Mucosa of descending colon (tissue), 3 donors: ENCODE data around the gene SCML1. TPM values are rescaled to one million over a fixed set of nuclear protein-coding genes. Genes with fewer than 3 reads are reported as not detected.

ENCODE experiments used
- ATAC-seq: fragments of 200-7000 bp; cut with Tn5 transposase; one replicate; pipeline ENCODE4 v1.9.1; 2020; ENCODE audit warnings: mild to moderate bottlenecking, moderate library complexity
- DNase-seq, 3 donors: peaks; one replicate each; pipeline ENCODE4 v3.0.0-alpha.2; 2020
- H3K36me3 ChIP-seq: fragments of 200-600 bp; one replicate; pipeline ENCODE4 v1.8.0; 2021; ENCODE audit warnings: low read depth, mild to moderate bottlenecking
- H3K4me1 ChIP-seq: fragments of 200-600 bp; one replicate; pipeline ENCODE4 v1.8.0; 2021; ENCODE audit warnings: low read depth, mild to moderate bottlenecking
- H3K4me3 ChIP-seq: fragments of 200-600 bp; one replicate; pipeline ENCODE4 v1.8.0; 2021; ENCODE audit warnings: mild to moderate bottlenecking
- H3K9me3 ChIP-seq: fragments of 200-600 bp; one replicate; pipeline ENCODE4 v1.8.0; 2021; ENCODE audit warnings: mild to moderate bottlenecking
- intact Hi-C, 2 donors: fragments of 100-400 bp; cut with DNase I in 1 of 2; cut with micrococcal nuclease in 1 of 2; formaldehyde crosslinking; loops; one replicate each; pipeline versions ENCODE4 v1.11.0 to v1.11.1; 2022; cut with DNase I, micrococcal nuclease
- total RNA-seq, 3 donors: library from RNA; stranded (reverse); fragmentation: NEBNext Ultra II Directional in 2 of 3; extraction: Animal tissue kit (Norgen Biotek cat#: 25700) in 2 of 3; gene quantifications; one replicate each; pipeline versions ENCODE4 v1.2.1 to v1.2.4, GENCODE V29; 2021 to 2023
- TF ChIP-seq, protein P1 (sequence below): fragments of 200-600 bp; IDR thresholded peaks from one replicate; pipeline ENCODE4 v1.8.0; 2022; ENCODE audit warnings: antibody characterized with exemption, mild to moderate bottlenecking
- donor health status: DM: no; HTN: no; CAD: no; lungs with moderate emphysema.
- donor health status: DM: no; HTN: no; CAD: no.
- donor health status: DM: no; HTN: yes; CAD: no.

SCML1 gene
- total RNA-seq, 3 donors from 2014 or later: 9.9 to 12.9 (median 11.5) TPM

DNA sequence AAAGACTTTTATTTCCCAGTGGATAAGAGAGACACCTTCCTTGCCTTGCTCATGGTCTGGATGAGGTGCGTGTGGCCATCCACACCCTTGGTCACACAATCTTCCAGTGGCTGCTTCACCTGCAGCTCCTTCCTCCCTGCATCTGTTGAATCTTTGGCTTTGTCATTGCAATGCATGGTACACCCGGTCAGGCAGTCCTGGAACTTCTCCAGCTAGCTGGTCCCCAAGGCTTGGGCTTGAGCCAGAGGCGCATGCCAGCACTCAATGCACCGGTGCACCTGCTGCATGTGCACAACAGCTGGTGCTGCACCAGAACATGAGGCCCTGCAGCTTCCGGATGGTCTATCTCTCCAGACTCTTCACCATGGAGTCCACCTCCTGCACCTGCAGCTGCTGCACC, 31.7 kb downstream of the SCML1 start:
- no peak for DNase-seq
- H3K36me3 ChIP-seq: no peaks in the 10 kb centered on the region
- no peaks in the 10 kb centered on the region for H3K4me1 ChIP-seq
- H3K4me3 ChIP-seq: no peak overlapping the region
- no peak for ATAC-seq
- no peaks in the 10 kb centered on the region for H3K9me3 ChIP-seq
- TF ChIP-seq, protein P1, sequence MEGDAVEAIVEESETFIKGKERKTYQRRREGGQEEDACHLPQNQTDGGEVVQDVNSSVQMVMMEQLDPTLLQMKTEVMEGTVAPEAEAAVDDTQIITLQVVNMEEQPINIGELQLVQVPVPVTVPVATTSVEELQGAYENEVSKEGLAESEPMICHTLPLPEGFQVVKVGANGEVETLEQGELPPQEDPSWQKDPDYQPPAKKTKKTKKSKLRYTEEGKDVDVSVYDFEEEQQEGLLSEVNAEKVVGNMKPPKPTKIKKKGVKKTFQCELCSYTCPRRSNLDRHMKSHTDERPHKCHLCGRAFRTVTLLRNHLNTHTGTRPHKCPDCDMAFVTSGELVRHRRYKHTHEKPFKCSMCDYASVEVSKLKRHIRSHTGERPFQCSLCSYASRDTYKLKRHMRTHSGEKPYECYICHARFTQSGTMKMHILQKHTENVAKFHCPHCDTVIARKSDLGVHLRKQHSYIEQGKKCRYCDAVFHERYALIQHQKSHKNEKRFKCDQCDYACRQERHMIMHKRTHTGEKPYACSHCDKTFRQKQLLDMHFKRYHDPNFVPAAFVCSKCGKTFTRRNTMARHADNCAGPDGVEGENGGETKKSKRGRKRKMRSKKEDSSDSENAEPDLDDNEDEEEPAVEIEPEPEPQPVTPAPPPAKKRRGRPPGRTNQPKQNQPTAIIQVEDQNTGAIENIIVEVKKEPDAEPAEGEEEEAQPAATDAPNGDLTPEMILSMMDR: no peak
- intact Hi-C loops: no loop called here

- TF ChIP-seq, protein P1: no peak
- intact Hi-C loops: no loop called here
Observed at GRCh38 chrX:17769701-17770269, 32.5 kb downstream of the SCML1 start.

GRCh38 chrX:17773221-17773876, 36.1 kb downstream of the SCML1 start:
- TF ChIP-seq, protein P1: no peak
- intact Hi-C loops: no loop called here
- H3K9me3 ChIP-seq: no peaks in the 10 kb centered on the region
- ATAC-seq (no peak), DNase-seq (no peak)
- H3K4me1 ChIP-seq: no peaks in the 10 kb centered on the region
- H3K36me3 ChIP-seq: no peaks in the 10 kb centered on the region
- no peak overlapping the region for H3K4me3 ChIP-seq

More at GRCh38 chrX:17769701-17770269, 32.5 kb downstream of the SCML1 start:
- no peak for DNase-seq
- H3K4me1 ChIP-seq: no peaks in the 10 kb centered on the region
- no peak for ATAC-seq
- H3K4me3 ChIP-seq: no peak overlapping the region
- H3K9me3 ChIP-seq: no peaks in the 10 kb centered on the region
- no peaks in the 10 kb centered on the region for H3K36me3 ChIP-seq

DNA sequence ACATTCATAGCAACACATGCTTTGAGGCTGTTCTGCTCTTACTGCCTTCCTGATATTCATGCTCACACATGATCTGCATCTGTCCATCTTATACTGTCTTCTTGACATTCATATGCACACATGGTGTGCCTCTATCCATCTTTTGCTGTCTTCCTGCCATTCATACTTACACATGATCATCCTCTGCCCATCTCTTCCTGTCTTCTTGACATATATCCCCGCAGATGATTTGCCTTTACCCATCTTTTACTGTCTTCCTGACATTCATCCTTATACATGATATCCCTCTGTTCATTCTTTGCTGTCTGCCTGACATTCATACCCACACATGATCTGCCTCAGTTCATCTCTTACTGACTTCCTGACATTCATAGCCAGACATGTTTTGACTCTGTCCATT, 36.8 kb downstream of the SCML1 start:
- H3K9me3 ChIP-seq: no peaks in the 10 kb centered on the region
- no peaks in the 10 kb centered on the region for H3K36me3 ChIP-seq
- H3K4me3 ChIP-seq: no peak overlapping the region
- H3K4me1 ChIP-seq: no peaks in the 10 kb centered on the region
- TF ChIP-seq, protein P1: no peak
- no peak for DNase-seq
- intact Hi-C loops: no loop called here
- no peak for ATAC-seq

DNA sequence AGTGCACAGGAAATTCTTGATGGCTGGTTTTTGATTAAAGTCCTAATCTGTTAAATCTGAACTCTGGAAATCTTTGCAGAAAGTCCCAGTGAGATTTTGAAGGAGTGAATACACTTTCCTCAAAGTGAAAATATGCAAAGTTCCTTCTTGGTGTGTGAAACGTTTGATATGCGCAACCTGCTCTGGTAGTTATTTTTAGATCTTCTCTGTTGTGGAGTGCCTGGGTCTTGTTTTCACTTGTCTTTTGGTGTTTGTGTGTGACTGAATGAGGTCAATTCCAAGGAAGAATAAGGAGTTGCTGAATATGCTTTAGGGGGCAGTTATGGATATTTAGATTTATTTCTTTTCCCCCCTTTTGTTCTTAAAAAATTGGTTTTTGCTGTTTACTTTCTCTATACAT, 41.7 kb downstream of the SCML1 start:
- no peaks in the 10 kb centered on the region for H3K36me3 ChIP-seq
- TF ChIP-seq, protein P1: no peak
- DNase-seq (no peak), ATAC-seq (no peak)
- no peaks in the 10 kb centered on the region for H3K4me1 ChIP-seq
- H3K9me3 ChIP-seq: no peaks in the 10 kb centered on the region
- intact Hi-C loops: no loop called here
- H3K4me3 ChIP-seq: no peak overlapping the region
